Heart right ventricle (tissue), 16 donors: ENCODE data around the gene CCL19. TPM values are rescaled to one million over a fixed set of nuclear protein-coding genes. Genes with fewer than 3 reads are reported as not detected.

Source experiments
- ATAC-seq, 8 donors: fragments of 200-7000 bp; cut with Tn5 transposase; one replicate each; pipeline ENCODE4 v1.9.1; 2020; ENCODE audit warnings: mild to moderate bottlenecking in 8 of 8, moderate library complexity in 8 of 8, moderate number of reproducible peaks in 1 of 8
- DNase-seq, 2 donors: peaks; one replicate each; pipeline ENCODE4 v3.0.0-alpha.2; 2020
- H3K27ac ChIP-seq, 10 donors: fragments of 200-600 bp; sonication (generic) in 2 of 10; one replicate each; pipeline versions ENCODE4 v1.5.0 to v1.8.0; 2020 to 2022; ENCODE audit warnings: mild to moderate bottlenecking in 3 of 10
- H3K27me3 ChIP-seq, 7 donors: fragments of 200-600 bp; one replicate each; pipeline ENCODE4 v1.8.0; 2021 to 2022; ENCODE audit warnings: mild to moderate bottlenecking in 2 of 7
- H3K36me3 ChIP-seq, 9 donors: fragments of 200-600 bp; sonication (generic) in 1 of 9; one replicate each; pipeline versions ENCODE4 v1.5.0 to v1.8.0; 2020 to 2022; ENCODE audit warnings: mild to moderate bottlenecking in 2 of 9
- H3K4me1 ChIP-seq, 9 donors: fragments of 200-600 bp; sonication (generic) in 1 of 9; one replicate each; pipeline versions ENCODE4 v1.5.0 to v1.8.0; 2020 to 2022; ENCODE audit warnings: mild to moderate bottlenecking in 4 of 9
- H3K4me3 ChIP-seq, 10 donors: fragments of 200-600 bp; sonication (generic) in 2 of 10; one replicate each; pipeline versions ENCODE4 v1.5.0 to v1.8.0; 2020 to 2022; ENCODE audit warnings: mild to moderate bottlenecking in 7 of 10, moderate library complexity in 2 of 10
- H3K9me3 ChIP-seq, 11 donors: fragments of 200-600 bp in 10 of 11; sonication (generic) in 2 of 11; one replicate each; pipeline versions ENCODE4 v1.5.0 to v1.8.0; 2013 to 2022; ENCODE audit warnings: mild to moderate bottlenecking in 2 of 11, control low read depth in 1 of 11, moderate library complexity in 1 of 11
- CTCF ChIP-seq, 9 donors: fragments of 200-600 bp; sonication (generic) in 2 of 9; IDR thresholded peaks; one replicate each; pipeline versions ENCODE4 v1.5.0 to v1.8.0; 2021 to 2022; ENCODE audit warnings: antibody characterized with exemption in 9 of 9, mild to moderate bottlenecking in 5 of 9, moderate library complexity in 1 of 9
- WGBS, 2 donors: extraction: QIAGEN DNeasy Blood & Tissue Kit; methylation state at CpG; one replicate each; pipeline ENCODE4 v1.1.7; 2013; ENCODE audit warnings: inconsistent platforms in 1 of 2; 5-methylcytosine and 5-hydroxymethylcytosine counted together
- intact Hi-C, 10 donors: fragments of 100-400 bp; cut with DNase I; formaldehyde crosslinking; loops; one replicate each; pipeline versions ENCODE4 v1.11.1 to v1.14.2; 2022
- polyA plus RNA-seq, 2 donors: library from polyadenylated mRNA; stranded (reverse); fragments of 200-250 nt; gene quantifications; one replicate each; pipeline ENCODE4 v1.2.3, GENCODE V29; 2013
- total RNA-seq, 10 donors: library from RNA; stranded (reverse); fragmentation: NEBNext Ultra II Directional in 3 of 10; extraction: Animal tissue kit (Norgen Biotek cat#: 25700) in 3 of 10; gene quantifications; one replicate each; pipeline versions ENCODE4 v1.2.1 to v1.2.4, GENCODE V29; 2021 to 2023
- donor health status: Arrhythmogenic right ventricular cardiomyopathy.
- donor health status: ischemic (EF 13 %, LVEDD 7.1; RV severe dilation, severe dysfunction).
- donor health status: healthy with polysubstance abuse.
- donor health status: DM: no; HTN: yes; CAD: no.
- donor health status: DM: no; HTN: no; CAD: no.
- donor health status: ischemic (EF 25% LVEDD 6.9; RV normal size, moderate dysfunction).
- donor health status: ischemic (EF 25% LVEDD 5.7; RV mildly dilated, moderate dysfunction).
- donor health status: healthy.
- donor health status: DM: yes; HTN: yes; CAD: no.
- donor health status: Ischemic cardiomyopathy.
- donor health status: ischemic (EF 35%, LVEDD 5.7; RV mildly dilated, moderate dysfunction).
- donor health status: nonischemic (EF 11% LVEDD 7.7; RV severe dilation, severe dysfunction).
- donor health status: DM: yes; HTN: yes; CAD: no.
- donor health status: PGD.
- donor health status: ischemic (EF 29% LVEDD 5.4; RV normal size, mild dysfunction).
- donor health status: nonischemic (EF 23%, LVEDD 6.1; RV moderate dilation, normal function).

Gene CCL19
- total and polyA plus RNA-seq, 12 donors: 0.47 to 19.9 (median 1.1) TPM; not detected in 5

- intact Hi-C loops: loop anchor here in 3 of 10 donors (5.0 kb wide), 1 partner anchor 43 kb away; no protein-coding TSS in a partner anchor
- Histone ChIP-seq H3K4me1 (peaks cover 4 to 25% (median 15%) of the 10 kb centered on the region in 9 donors), H3K36me3 (peaks cover 0 to 69% (median 15%) of the 10 kb centered on the region in 9 donors), H3K4me3 (no peak overlapping the region), H3K9me3 (no peaks in the 10 kb centered on the region), H3K27ac (no peak overlapping the region), H3K27me3 (no peaks in the 10 kb centered on the region)
- DNase-seq (no peak), ATAC-seq (no peak)
- no peak for TF ChIP-seq CTCF (IDR thresholded peaks at IDR 0.05)
- 95 to 96% methylated on average over 8 of the region's 8 CpGs for WGBS, 2 donors
These were observed 31.4 kb downstream of the CCL19 start for GRCh38 chr9:34659592-34660253.

- peaks cover 0 to 67% (median 15%) of the 10 kb centered on the region in 9 donors for H3K36me3 ChIP-seq
- ATAC-seq (no peak), DNase-seq (no peak)
- 89 to 95% methylated on average over 14 of the region's 14 CpGs for WGBS, 2 donors
- intact Hi-C loops: no loop called here
- H3K4me1 ChIP-seq: peaks cover 8 to 30% (median 22%) of the 10 kb centered on the region in 9 donors
- H3K4me3 ChIP-seq: no peak overlapping the region
- no peaks in the 10 kb centered on the region for H3K27me3 ChIP-seq
- TF ChIP-seq CTCF (IDR thresholded peaks at IDR 0.05): no peak
- no peaks in the 10 kb centered on the region for H3K9me3 ChIP-seq
- no peak overlapping the region for H3K27ac ChIP-seq
These were observed 32.6 kb downstream of the CCL19 start for GRCh38 chr9:34658461-34658860.

GRCh38 chr9:34656992-34657391, 34.1 kb downstream of the CCL19 start:
- H3K27ac ChIP-seq: no peak overlapping the region
- peaks cover 12 to 45% (median 36%) of the 10 kb centered on the region in 9 donors for H3K4me1 ChIP-seq
- H3K9me3 ChIP-seq: no peaks in the 10 kb centered on the region
- 96% methylated on average over 5 of the region's 5 CpGs for WGBS, 2 donors
- no peak for DNase-seq
- no peaks in the 10 kb centered on the region for H3K27me3 ChIP-seq
- intact Hi-C loops: no loop called here
- no peak for TF ChIP-seq CTCF (IDR thresholded peaks at IDR 0.05)
- no peak overlapping the region for H3K4me3 ChIP-seq
- H3K36me3 ChIP-seq: peaks cover 0 to 55% (median 15%) of the 10 kb centered on the region in 9 donors
- ATAC-seq: no peak

- Histone ChIP-seq H3K4me3 (no peak overlapping the region), H3K9me3 (no peaks in the 10 kb centered on the region), H3K36me3 (peaks cover 0 to 45% (median 8%) of the 10 kb centered on the region in 9 donors), H3K27ac (peak overlapping the region in 8 of 10 donors; percentile 24 to 93 (median 85)), H3K4me1 (peaks cover 12 to 59% (median 46%) of the 10 kb centered on the region in 9 donors), H3K27me3 (no peaks in the 10 kb centered on the region)
- DNase-seq: no peak
- 66 to 77% methylated on average over 5 of the region's 5 CpGs for WGBS, 2 donors
- no peak for ATAC-seq
- no peak for TF ChIP-seq CTCF (IDR thresholded peaks at IDR 0.05)
- intact Hi-C loops: no loop called here
These were observed 35.7 kb downstream of the CCL19 start for GRCh38 chr9:34655394-34655793.
